Measurements from ENCODE around the gene CCL18.
"Not testable (repeated sequence)": the region's sequence is repeated elsewhere in the genome, so short reads cannot be mapped to it uniquely, and the experiment has no call there.

The CCL18 gene

GRCh38 chr17:36063786-36064541 is at the start of gene CCL18:
Gene CCL18 (plus strand): TSS chr17:36064272. CDS start chr17:36064343, 71 bp downstream.
- DNase-seq (ENCODE audit: low spot score): no peak

GRCh38 chr17:36014946-36015345 is 49.1 kb upstream of the CCL18 start:
- no peak for DNase-seq (ENCODE audit: low spot score)

GRCh38 chr17:36015895-36016294 is 48.2 kb upstream of the CCL18 start:
- not testable (repeated sequence) for DNase-seq (ENCODE audit: low spot score)

- no peak for DNase-seq (ENCODE audit: low spot score)
These were observed 47.5 kb upstream of the CCL18 start for GRCh38 chr17:36016555-36016954.

GRCh38 chr17:36017799-36018198 is 46.3 kb upstream of the CCL18 start, which contains the start of gene CCL23:
Gene CCL23 (minus strand): TSS chr17:36017972. CDS start chr17:36017897, 75 bp downstream.
- no peak for DNase-seq (ENCODE audit: low spot score)

- no peak for DNase-seq (ENCODE audit: low spot score)
These were observed 44.6 kb upstream of the CCL18 start for GRCh38 chr17:36019423-36019822.

GRCh38 chr17:36024106-36024869 is 39.8 kb upstream of the CCL18 start:
- DNase-seq (ENCODE audit: low spot score): no peak

GRCh38 chr17:36027761-36028160 is 36.3 kb upstream of the CCL18 start:
- DNase-seq (ENCODE audit: low spot score): no peak

GRCh38 chr17:36030956-36031355 is 33.1 kb upstream of the CCL18 start:
- DNase-seq (ENCODE audit: low spot score): no peak

- no peak for DNase-seq (ENCODE audit: low spot score)
These were observed 29.9 kb upstream of the CCL18 start for GRCh38 chr17:36034127-36034526.

GRCh38 chr17:36036235-36036634 is 27.8 kb upstream of the CCL18 start:
- DNase-seq (ENCODE audit: low spot score): no peak

GRCh38 chr17:36048066-36048465 is 16.0 kb upstream of the CCL18 start:
- DNase-seq (ENCODE audit: low spot score): no peak

GRCh38 chr17:36049643-36050042 is 14.4 kb upstream of the CCL18 start:
- no peak for DNase-seq (ENCODE audit: low spot score)

- DNase-seq (ENCODE audit: low spot score): no peak
These were observed 8.9 kb upstream of the CCL18 start for GRCh38 chr17:36055171-36055570.

- DNase-seq (ENCODE audit: low spot score): no peak
These were observed 8.1 kb upstream of the CCL18 start for GRCh38 chr17:36055921-36056520.

GRCh38 chr17:36057911-36058310 is 6.2 kb upstream of the CCL18 start:
- DNase-seq (ENCODE audit: low spot score): no peak

GRCh38 chr17:36059406-36059805 is 4.7 kb upstream of the CCL18 start:
- no peak for DNase-seq (ENCODE audit: low spot score)

- no peak for DNase-seq (ENCODE audit: low spot score)
These were observed 3.3 kb upstream of the CCL18 start for GRCh38 chr17:36060816-36061215.

GRCh38 chr17:36066365-36066985 is 2.4 kb downstream of the CCL18 start:
- no peak for DNase-seq (ENCODE audit: low spot score)

- no peak for DNase-seq (ENCODE audit: low spot score)
These were observed 4.5 kb downstream of the CCL18 start for GRCh38 chr17:36068524-36068923.

GRCh38 chr17:36069136-36069535 is 5.1 kb downstream of the CCL18 start:
- DNase-seq (ENCODE audit: low spot score): no peak

GRCh38 chr17:36070427-36070826 is 6.4 kb downstream of the CCL18 start:
- DNase-seq (ENCODE audit: low spot score): no peak

All from SW480 (cell line).